Spinal cord (tissue), 10 donors: Measurements from ENCODE around the gene LSMEM2. TPM values are rescaled to one million over a fixed set of nuclear protein-coding genes. Genes with fewer than 3 reads are reported as not detected.
"Not testable (repeated sequence)": the region's sequence is repeated elsewhere in the genome, so short reads cannot be mapped to it uniquely, and the experiment has no call there.

Source experiments
- DNase-seq, 6 donors: peaks; one replicate each; pipeline versions ENCODE4 v3.0.0 to v3.0.0-alpha.2; 2013 to 2015; ENCODE audit warnings: low spot score in 6 of 6, low read depth in 4 of 6
- H3K27ac ChIP-seq: one replicate; pipeline ENCODE4 v1.5.1; 2013; ENCODE audit warnings: low read depth, low read length, control low read depth
- H3K27me3 ChIP-seq: one replicate; pipeline ENCODE4 v1.6.1; 2013; ENCODE audit warnings: low read length; ENCODE audit not compliant: control insufficient read depth, insufficient read depth
- H3K36me3 ChIP-seq: one replicate; pipeline ENCODE4 v1.6.1; 2013; ENCODE audit warnings: low read length; ENCODE audit not compliant: control insufficient read depth, insufficient read depth
- H3K4me1 ChIP-seq: one replicate; pipeline ENCODE4 v1.6.1; 2013; ENCODE audit warnings: low read length; ENCODE audit not compliant: control insufficient read depth, insufficient read depth
- H3K4me3 ChIP-seq: one replicate; pipeline ENCODE4 v1.5.1; 2013; ENCODE audit warnings: low read depth, low read length, control low read depth
- H3K9me3 ChIP-seq: one replicate; pipeline ENCODE4 v1.6.1; 2013; ENCODE audit warnings: low read length; ENCODE audit not compliant: control insufficient read depth, insufficient read depth
- WGBS: methylation state at CpG from one replicate; pipeline ENCODE4 v1.1.5; 2013; ENCODE audit warnings: missing lambda C conversion rate; ENCODE audit not compliant: insufficient coverage; 5-methylcytosine and 5-hydroxymethylcytosine counted together
- polyA plus RNA-seq, 2 donors: library from polyadenylated mRNA; unstranded; fragments of 120-200 nt; gene quantifications; one replicate each; pipeline ENCODE4 v1.2.1, GENCODE V29; 2013; ENCODE audit not compliant: insufficient read length in 2 of 2
- total RNA-seq, 2 donors: library from RNA; depleted of rRNA in 1 of 2; stranded (reverse); fragments of 120-200 nt in 1 of 2; fragments of >200 nt in 1 of 2; gene quantifications; one replicate each; pipeline versions ENCODE4 v1.2.3 to v1.2.4, GENCODE V29; 2013 to 2014
- donor health status: healthy.

Gene LSMEM2
- total and polyA plus RNA-seq, 4 donors, result 0.43 to 1.1 (median 0.44) TPM; not detected in 1

DNA sequence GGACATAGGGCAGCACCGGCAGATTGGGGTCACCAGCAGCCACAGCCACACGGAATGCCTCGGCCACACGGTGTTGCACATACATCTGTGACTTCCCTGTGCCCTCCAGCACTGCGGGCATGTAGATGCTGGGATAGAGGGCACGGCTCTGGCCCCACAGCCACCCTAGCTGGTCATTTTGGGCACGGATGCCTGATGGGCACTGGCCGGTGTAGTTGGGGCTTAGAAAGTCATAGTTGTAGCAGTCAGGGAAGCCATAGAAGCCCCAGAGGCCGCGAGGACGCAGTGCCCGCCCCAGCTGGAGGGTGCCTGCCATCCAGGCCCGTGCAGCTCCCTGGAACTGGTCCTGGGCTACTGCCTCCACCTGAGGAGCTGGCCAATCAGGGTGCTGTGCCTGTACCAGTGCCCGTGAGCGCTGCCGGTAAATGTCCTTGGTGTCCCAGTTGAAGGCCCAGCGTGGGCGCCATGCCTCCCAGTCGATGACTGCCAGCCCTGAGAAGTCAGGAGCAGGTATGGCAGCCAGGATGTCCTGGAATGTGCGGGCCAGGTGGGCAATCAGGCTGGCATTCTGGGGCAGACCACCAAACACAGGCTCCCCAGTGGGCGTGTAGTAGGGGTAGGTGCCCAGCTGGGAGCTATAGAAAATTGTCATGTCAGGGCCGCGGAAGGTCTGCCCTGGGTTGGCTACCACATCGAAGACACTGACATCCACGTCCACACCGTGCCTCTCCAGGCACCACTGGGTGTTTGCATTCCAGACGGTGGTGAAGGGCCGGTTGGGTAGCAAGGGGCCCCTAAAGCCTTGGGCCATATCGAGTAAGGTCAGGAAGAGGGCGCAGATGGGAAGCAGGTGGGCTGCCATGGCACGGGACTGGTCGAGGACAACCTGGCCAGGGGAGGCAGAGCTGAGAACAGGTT, 23.5 kb downstream of the LSMEM2 start:
- no peaks in the 10 kb centered on the region for H3K27me3 ChIP-seq
- DNase-seq, result no peak
- no peaks in the 10 kb centered on the region for H3K9me3 ChIP-seq
- H3K36me3 ChIP-seq, result peaks cover 19% of the 10 kb centered on the region
- 88% methylated on average over 32 of the region's 32 CpGs for WGBS
- H3K4me3 ChIP-seq, result no peak overlapping the region
- peaks cover 57% of the 10 kb centered on the region for H3K4me1 ChIP-seq
- H3K27ac ChIP-seq, result no peak overlapping the region

- Histone ChIP-seq H3K36me3 (peaks cover 16% of the 10 kb centered on the region), H3K27ac (no peak within 1 kb of the TSS), H3K9me3 (no peaks in the 10 kb centered on the region), H3K27me3 (no peaks in the 10 kb centered on the region), H3K4me1 (peaks cover 48% of the 10 kb centered on the region), H3K4me3 (no peak within 1 kb of the TSS)
- 61% methylated on average over 14 of the region's 14 CpGs for WGBS
- DNase-seq, result no peak
Observed at GRCh38 chr3:50303013-50303815, 24.3 kb downstream of the LSMEM2 start, which contains the start of gene HYAL1. TSS of gene HYAL1 (minus strand) at chr3:50303574. CDS start at chr3:50302956, 618 bp downstream.

DNA sequence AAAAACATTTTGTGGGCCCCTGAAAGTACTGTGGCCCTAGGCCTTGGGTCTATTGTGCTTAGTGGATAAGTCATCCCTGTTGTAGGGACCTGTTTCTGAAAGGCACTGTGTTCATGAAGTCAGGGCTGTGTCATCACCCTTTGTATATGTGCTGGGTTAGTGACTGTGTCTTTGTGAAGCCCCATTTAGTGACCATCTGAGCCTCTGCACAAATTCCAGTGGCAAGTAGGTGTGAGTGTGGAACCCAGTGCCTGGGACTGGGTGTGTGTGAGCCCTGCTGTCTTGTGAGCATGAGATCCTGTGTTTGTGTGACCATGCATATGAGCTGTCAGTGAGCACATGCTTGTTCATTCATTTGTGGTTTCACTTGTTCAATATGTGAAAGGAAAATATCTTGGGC, 25.7 kb downstream of the LSMEM2 start:
- H3K4me3 ChIP-seq, result no peak overlapping the region
- no peak for DNase-seq
- H3K9me3 ChIP-seq, result no peaks in the 10 kb centered on the region
- H3K27ac ChIP-seq, result no peak overlapping the region
- H3K4me1 ChIP-seq, result peaks cover 37% of the 10 kb centered on the region
- H3K36me3 ChIP-seq, result peaks cover 16% of the 10 kb centered on the region
- H3K27me3 ChIP-seq, result no peaks in the 10 kb centered on the region

- H3K27ac ChIP-seq, H3K4me3 ChIP-seq, DNase-seq, H3K4me1 ChIP-seq, H3K9me3 ChIP-seq, H3K27me3 ChIP-seq: not testable (repeated sequence)
- no CpG with 5 or more reads among the region's 32 CpGs for WGBS
- peaks cover 29% of the 10 kb centered on the region for H3K36me3 ChIP-seq
Observed at GRCh38 chr3:50312041-50312440, 33.2 kb downstream of the LSMEM2 start.

DNA sequence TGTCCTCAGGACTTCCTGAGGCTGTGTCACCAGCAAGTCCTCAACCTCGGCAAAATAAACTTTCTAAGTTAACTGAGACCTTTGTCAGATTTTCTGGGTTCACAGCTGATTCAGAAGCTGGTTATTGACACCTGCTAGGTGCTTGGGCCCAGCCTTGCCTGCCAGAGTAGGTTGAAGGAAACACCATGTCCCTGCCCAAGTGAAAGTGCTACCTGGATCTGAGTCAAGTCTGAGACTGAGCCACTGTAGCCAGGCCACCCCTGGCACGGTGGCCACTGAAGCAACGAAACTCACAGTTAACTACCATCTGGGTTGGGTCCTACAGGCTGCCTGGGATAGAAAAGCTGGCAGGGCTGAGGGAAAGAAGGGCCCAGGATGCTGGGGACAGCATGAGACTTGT, 35.5 kb downstream of the LSMEM2 start:
- no peaks in the 10 kb centered on the region for H3K9me3 ChIP-seq
- WGBS, result 100% methylated on average over 1 of the region's 3 CpGs

DNA sequence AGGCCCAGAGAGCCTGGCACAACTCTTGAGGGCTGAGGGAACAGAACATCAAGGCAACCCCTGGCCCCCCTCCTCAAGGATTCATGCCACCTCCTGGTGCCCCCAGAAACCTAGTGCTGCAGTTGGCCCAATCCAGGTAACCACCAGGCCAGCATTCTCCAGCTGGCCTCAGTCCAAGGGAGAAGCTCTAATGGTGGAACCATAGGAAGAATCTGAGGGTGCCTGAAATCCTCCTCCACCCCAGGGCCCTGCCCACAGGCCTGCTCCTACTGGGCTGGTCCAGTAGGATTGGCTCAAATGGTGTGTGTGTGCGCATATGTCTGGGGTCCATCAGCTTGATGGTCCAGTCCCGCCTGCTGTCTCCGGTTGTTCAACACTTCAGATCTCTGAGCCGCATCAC, 35.9 kb downstream of the LSMEM2 start:
- Histone ChIP-seq H3K4me1 (peaks cover 31% of the 10 kb centered on the region), H3K36me3 (peaks cover 56% of the 10 kb centered on the region), H3K9me3 (no peaks in the 10 kb centered on the region), H3K27ac (no peak overlapping the region), H3K4me3 (no peak overlapping the region), H3K27me3 (no peaks in the 10 kb centered on the region)
- no peak for DNase-seq
- 100% methylated on average over 1 of the region's 4 CpGs for whole genome bisulfite sequencing

More for the DNA sequence above, 35.5 kb downstream of the LSMEM2 start:
- Histone ChIP-seq H3K36me3 (peaks cover 52% of the 10 kb centered on the region), H3K27ac (no peak overlapping the region), H3K4me3 (no peak overlapping the region), H3K27me3 (no peaks in the 10 kb centered on the region), H3K4me1 (peaks cover 27% of the 10 kb centered on the region)
- no peak for DNase-seq

DNA sequence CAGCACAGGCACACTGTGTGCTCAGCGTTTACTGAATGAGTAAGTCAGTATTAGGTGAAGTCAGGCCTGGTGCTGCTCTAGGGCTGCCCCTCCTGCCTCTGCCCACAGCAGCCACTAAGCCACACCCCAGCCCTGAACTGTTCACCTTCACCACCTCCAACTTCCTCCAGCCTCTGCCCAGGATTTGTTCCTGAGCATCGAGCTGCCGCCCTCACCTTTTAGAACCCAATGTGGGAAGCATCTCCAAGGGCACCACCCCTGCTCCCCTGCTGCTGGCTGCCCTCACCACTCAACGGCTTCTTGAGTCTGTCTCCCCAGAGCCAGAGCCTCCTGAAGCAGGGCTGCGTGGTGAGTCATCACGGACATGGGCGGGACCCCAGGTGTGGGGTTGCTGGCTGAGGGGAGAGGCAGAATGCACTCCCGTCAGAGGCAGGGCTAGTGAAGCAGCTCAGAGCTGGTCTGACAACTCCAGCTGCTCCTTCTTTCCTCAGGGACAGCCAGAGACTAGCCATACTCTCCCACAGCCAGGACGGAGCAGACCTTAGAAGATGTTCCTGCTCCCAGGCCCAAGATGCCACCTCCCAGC, 37.9 kb downstream of the LSMEM2 start:
- H3K36me3 ChIP-seq, result peaks cover 59% of the 10 kb centered on the region

DNA sequence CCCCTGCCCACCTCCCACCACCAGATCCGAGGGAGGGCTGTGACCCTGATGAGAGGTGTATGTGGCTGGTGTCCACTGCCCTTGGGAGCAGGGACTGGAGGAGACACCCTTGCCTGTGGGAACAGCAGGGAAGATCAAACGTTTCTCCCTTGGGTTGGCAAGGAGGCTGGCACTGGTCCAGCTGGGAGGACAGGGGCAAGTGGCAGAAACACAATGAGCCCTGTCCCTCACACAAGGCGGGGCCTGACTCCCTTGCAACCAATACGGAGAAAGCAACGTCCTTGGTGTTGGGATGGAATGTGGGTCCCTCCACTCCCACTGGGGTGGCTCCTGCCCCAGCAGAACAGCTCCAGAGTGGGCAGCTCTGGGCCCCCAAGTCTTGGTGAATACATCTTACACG, 38.4 kb downstream of the LSMEM2 start:
- Histone ChIP-seq H3K4me1 (peaks cover 49% of the 10 kb centered on the region), H3K27me3 (no peaks in the 10 kb centered on the region), H3K9me3 (no peaks in the 10 kb centered on the region), H3K4me3 (no peak overlapping the region), H3K36me3 (peaks cover 59% of the 10 kb centered on the region), H3K27ac (no peak overlapping the region)
- 29% methylated on average over 2 of the region's 6 CpGs for WGBS
- no peak for DNase-seq

More for the DNA sequence above, 37.9 kb downstream of the LSMEM2 start:
- Histone ChIP-seq H3K4me1 (peaks cover 43% of the 10 kb centered on the region), H3K4me3 (no peak overlapping the region), H3K9me3 (no peaks in the 10 kb centered on the region), H3K27ac (no peak overlapping the region), H3K27me3 (no peaks in the 10 kb centered on the region)
- 89% methylated on average over 8 of the region's 9 CpGs for WGBS
- DNase-seq, result no peak

DNA sequence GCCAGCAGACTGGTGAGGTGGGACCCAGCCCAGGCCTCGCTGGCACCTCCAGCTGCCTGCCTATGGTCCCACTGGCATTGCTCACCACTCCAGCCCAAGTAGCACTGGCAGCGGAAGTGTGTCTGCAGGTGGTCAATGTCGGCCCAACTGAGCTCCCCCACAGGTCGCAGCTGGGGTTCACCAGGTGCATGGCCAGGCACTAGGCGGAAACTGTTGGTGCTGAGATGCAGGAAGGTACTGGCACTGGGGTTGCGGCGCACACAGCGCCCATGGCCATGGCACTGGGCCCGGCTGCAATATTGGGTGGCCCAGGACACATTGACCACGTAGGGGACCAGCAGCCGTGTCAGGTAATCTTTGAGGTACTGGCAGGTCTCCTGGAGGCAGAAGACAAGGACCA, 39.3 kb downstream of the LSMEM2 start:
- DNase-seq, result no peak
- 94% methylated on average over 11 of the region's 11 CpGs for WGBS
- Histone ChIP-seq H3K4me3 (no peak overlapping the region), H3K36me3 (peaks cover 63% of the 10 kb centered on the region), H3K27ac (no peak overlapping the region), H3K27me3 (no peaks in the 10 kb centered on the region), H3K9me3 (no peaks in the 10 kb centered on the region), H3K4me1 (peaks cover 57% of the 10 kb centered on the region)
